ENCODE data around the gene DHX40.
"Not testable (repeated sequence)": the region's sequence is repeated elsewhere in the genome, so short reads cannot be mapped to it uniquely, and the experiment has no call there.

Gene DHX40

GRCh38 chr17:59565171-59565958 lies at the start of gene DHX40:
Gene DHX40, plus strand, starts transcription at chr17:59565610. Its CDS starts 62 bp downstream, at chr17:59565672.
- no peak for TF ChIP-seq CTCF (IDR thresholded peaks at IDR 0.05; ENCODE audit: low read depth, low read length)
- H3K4me3 ChIP-seq (ENCODE audit: low read depth, low read length), result peak within 1 kb of the TSS; percentile 100

- TF ChIP-seq CTCF (IDR thresholded peaks at IDR 0.05; ENCODE audit: low read depth, low read length), result no peak
- no peak overlapping the region for H3K4me3 ChIP-seq (ENCODE audit: low read depth, low read length)
Observed at GRCh38 chr17:59516451-59516850, 49.0 kb upstream of the DHX40 start.

GRCh38 chr17:59519132-59519531 lies 46.3 kb upstream of the DHX40 start:
- no peak overlapping the region for H3K4me3 ChIP-seq (ENCODE audit: low read depth, low read length)
- no peak for TF ChIP-seq CTCF (IDR thresholded peaks at IDR 0.05; ENCODE audit: low read depth, low read length)

GRCh38 chr17:59520251-59520650 lies 45.2 kb upstream of the DHX40 start:
- H3K4me3 ChIP-seq (ENCODE audit: low read depth, low read length), result no peak overlapping the region
- no peak for TF ChIP-seq CTCF (IDR thresholded peaks at IDR 0.05; ENCODE audit: low read depth, low read length)

- peak; percentile 86 for TF ChIP-seq CTCF (IDR thresholded peaks at IDR 0.05; ENCODE audit: low read depth, low read length)
- H3K4me3 ChIP-seq (ENCODE audit: low read depth, low read length), result no peak overlapping the region
Observed at GRCh38 chr17:59521465-59522126, 43.8 kb upstream of the DHX40 start.

- not testable (repeated sequence) for H3K4me3 ChIP-seq (ENCODE audit: low read depth, low read length)
Observed at GRCh38 chr17:59524930-59525329, 40.5 kb upstream of the DHX40 start.

- no peak for TF ChIP-seq CTCF (IDR thresholded peaks at IDR 0.05; ENCODE audit: low read depth, low read length)
- no peak overlapping the region for H3K4me3 ChIP-seq (ENCODE audit: low read depth, low read length)
Observed at GRCh38 chr17:59525668-59526067, 39.7 kb upstream of the DHX40 start.

All from WI38 (cell line).